Calu3 (cell line): ENCODE measurements around the gene LARGE1. TPM values are rescaled to one million over a fixed set of nuclear protein-coding genes. Genes with fewer than 3 reads are reported as not detected.

Source experiments
- BruUV-seq: library from RNA; stranded (reverse); fragments of 400-500 nt; replicated peaks from 2 replicates; lab custom pipeline; 2021; lab: Mats Ljungman, UMichigan
- CTCF ChIA-PET: fragments of 300-600 bp; sonication (Branson Sonifier 250); formaldehyde crosslinking; loops from one replicate; lab custom pipeline; 2022; ENCODE audit warnings: antibody characterized with exemption; lab: Charles Lee
- DNase-seq: peaks from one replicate; pipeline ENCODE4 v3.0.0; 2022
- H3K27ac Mint-ChIP-seq: one replicate; pipeline ENCODE4 v1.8.0; 2022; ENCODE audit warnings: mixed read lengths; ENCODE audit not compliant: unreplicated experiment
- H3K27me3 Mint-ChIP-seq: one replicate; pipeline ENCODE4 v1.8.0; 2022; ENCODE audit warnings: mixed read lengths; ENCODE audit not compliant: unreplicated experiment
- H3K36me3 Mint-ChIP-seq: one replicate; pipeline ENCODE4 v1.8.0; 2022; ENCODE audit warnings: mild to moderate bottlenecking, moderate library complexity, mixed read lengths; ENCODE audit not compliant: insufficient read depth, unreplicated experiment
- H3K4me1 Mint-ChIP-seq: one replicate; pipeline ENCODE4 v1.8.0; 2022; ENCODE audit warnings: mild to moderate bottlenecking, low read depth, mixed read lengths; ENCODE audit not compliant: unreplicated experiment
- H3K4me3 Mint-ChIP-seq: one replicate; pipeline ENCODE4 v1.8.0; 2022; ENCODE audit warnings: mild to moderate bottlenecking, low read depth, moderate library complexity, mixed read lengths; ENCODE audit not compliant: unreplicated experiment
- H3K9me3 Mint-ChIP-seq: one replicate; pipeline ENCODE4 v1.8.0; 2022; ENCODE audit warnings: low read depth, mixed read lengths; ENCODE audit not compliant: unreplicated experiment
- CTCF ChIP-seq: fragments of 200-600 bp; IDR thresholded peaks from one replicate; pipeline ENCODE4 v1.8.0; 2022; ENCODE audit warnings: antibody characterized with exemption; ENCODE audit not compliant: unreplicated experiment
- intact Hi-C: fragments of 100-400 bp; cut with micrococcal nuclease; formaldehyde crosslinking; loops from one replicate; pipeline ENCODE4 v1.10.0; 2022; ENCODE audit not compliant: unreplicated experiment
- total RNA-seq: library from RNA; stranded (reverse); gene quantifications from 2 replicates; pipeline ENCODE4 v1.2.3, GENCODE V29; 2022

LARGE1 gene
- total RNA-seq, 1 experiment from 2014 or later, result 11.6 TPM

GRCh38 chr22:33850724-33851123, 69.6 kb downstream of the LARGE1 start:
- no TSS peak for BruUV-seq
- CTCF ChIA-PET, result interaction anchor here (0.6 kb wide), 1 partner anchor 36 kb away, joined by 10 read pairs; no protein-coding TSS in a partner anchor

GRCh38 chr22:33850193-33850592, 70.1 kb downstream of the LARGE1 start:
- peaks cover 8% of the 10 kb centered on the region for H3K4me1 Mint-ChIP-seq
- BruUV-seq, result no TSS peak
- no peak overlapping the region for H3K27ac Mint-ChIP-seq
- intact Hi-C loops, result loop anchor here (5.0 kb wide), 1 partner anchor 67 kb away; no protein-coding TSS in a partner anchor
- H3K27me3 Mint-ChIP-seq, result no peaks in the 10 kb centered on the region
- no peak overlapping the region for H3K4me3 Mint-ChIP-seq
- H3K36me3 Mint-ChIP-seq, result no peaks in the 10 kb centered on the region
- no peak for DNase-seq
- no peak for TF ChIP-seq CTCF
- CTCF ChIA-PET, result no interaction called here
- peaks cover 18% of the 10 kb centered on the region for H3K9me3 Mint-ChIP-seq

More at GRCh38 chr22:33850724-33851123, 69.6 kb downstream of the LARGE1 start:
- Mint-ChIP-seq H3K4me3 (no peak overlapping the region), H3K36me3 (no peaks in the 10 kb centered on the region), H3K27me3 (no peaks in the 10 kb centered on the region), H3K9me3 (peaks cover 17% of the 10 kb centered on the region), H3K4me1 (peaks cover 8% of the 10 kb centered on the region), H3K27ac (no peak overlapping the region)
- intact Hi-C loops, result loop anchor here (5.0 kb wide), 1 partner anchor 67 kb away; no protein-coding TSS in a partner anchor
- DNase-seq, result no peak
- no peak for TF ChIP-seq CTCF

- intact Hi-C loops, result no loop called here
- no peak for TF ChIP-seq CTCF
- Mint-ChIP-seq H3K4me1 (peaks cover 8% of the 10 kb centered on the region), H3K36me3 (no peaks in the 10 kb centered on the region), H3K9me3 (peaks cover 18% of the 10 kb centered on the region), H3K27ac (no peak overlapping the region), H3K4me3 (no peak overlapping the region), H3K27me3 (no peaks in the 10 kb centered on the region)
- CTCF ChIA-PET, result no interaction called here
- no TSS peak for BruUV-seq
- no peak for DNase-seq
Measured at GRCh38 chr22:33848251-33848650, 72.0 kb downstream of the LARGE1 start.

GRCh38 chr22:33844273-33844672, 76.0 kb downstream of the LARGE1 start:
- no peak overlapping the region for H3K4me3 Mint-ChIP-seq
- no peaks in the 10 kb centered on the region for H3K36me3 Mint-ChIP-seq
- H3K9me3 Mint-ChIP-seq, result peaks cover 16% of the 10 kb centered on the region
- TF ChIP-seq CTCF, result no peak
- CTCF ChIA-PET, result no interaction called here
- intact Hi-C loops, result no loop called here
- H3K27me3 Mint-ChIP-seq, result no peaks in the 10 kb centered on the region
- H3K27ac Mint-ChIP-seq, result no peak overlapping the region
- no TSS peak for BruUV-seq
- H3K4me1 Mint-ChIP-seq, result no peaks in the 10 kb centered on the region
- no peak for DNase-seq
